HG03558 (cell line): Measurements from ENCODE around the gene CEP19.

Experiments used
- ATAC-seq: cut with Tn5 transposase; IDR thresholded peaks from one replicate; pipeline ENCODE4 v1.9.1; 2021; ENCODE audit warnings: moderate number of reproducible peaks; ENCODE audit not compliant: unreplicated experiment; ENCODE audit errors: extremely low read depth

CEP19 gene

DNA sequence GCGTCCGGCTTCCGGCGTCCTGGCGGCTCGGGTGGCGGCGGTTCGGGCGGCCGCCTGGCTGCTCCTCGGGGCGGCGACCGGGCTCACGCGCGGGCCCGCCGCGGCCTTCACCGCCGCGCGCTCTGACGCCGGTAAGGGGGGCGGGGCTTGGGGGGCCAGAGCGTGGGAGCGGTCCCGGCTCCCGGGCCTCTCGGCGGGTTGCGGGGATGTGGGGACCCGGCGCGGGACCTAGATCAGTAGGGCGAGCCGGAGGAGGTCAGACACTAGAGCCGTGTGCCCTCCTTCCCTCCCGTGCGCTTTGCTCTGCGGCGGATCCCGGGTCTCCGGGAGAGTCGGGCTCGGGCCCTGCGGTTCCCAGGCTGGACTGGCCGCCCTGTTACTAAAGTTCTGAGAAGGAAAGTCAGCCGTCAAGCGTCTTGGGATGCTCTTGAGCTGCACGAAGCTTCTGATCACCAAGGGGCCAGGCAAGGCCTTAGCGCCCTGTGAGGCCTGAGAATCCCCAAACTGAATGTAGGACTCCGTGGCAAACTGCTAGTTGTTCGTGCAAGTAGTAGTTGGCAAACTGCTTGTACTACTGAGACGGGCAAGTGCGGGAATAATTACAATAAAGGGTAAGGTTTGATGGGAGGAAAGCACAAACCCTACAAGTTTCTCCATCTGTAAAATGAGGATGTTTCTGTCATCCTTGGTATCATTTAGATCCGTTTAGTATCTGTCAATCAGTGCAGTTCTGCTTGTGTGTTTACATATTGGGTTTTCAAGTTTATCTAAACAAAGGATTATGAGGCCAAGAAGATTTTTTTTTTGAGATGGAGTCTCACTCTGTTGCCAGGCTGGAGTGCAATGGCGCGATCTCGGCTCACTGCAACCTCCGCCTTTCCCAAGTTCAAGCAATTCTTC is 714 bp upstream of the CEP19 start:
- no peak for ATAC-seq

- ATAC-seq: no peak
Measured at GRCh38 chr3:196708467-196708866, 3.6 kb downstream of the CEP19 start.

DNA sequence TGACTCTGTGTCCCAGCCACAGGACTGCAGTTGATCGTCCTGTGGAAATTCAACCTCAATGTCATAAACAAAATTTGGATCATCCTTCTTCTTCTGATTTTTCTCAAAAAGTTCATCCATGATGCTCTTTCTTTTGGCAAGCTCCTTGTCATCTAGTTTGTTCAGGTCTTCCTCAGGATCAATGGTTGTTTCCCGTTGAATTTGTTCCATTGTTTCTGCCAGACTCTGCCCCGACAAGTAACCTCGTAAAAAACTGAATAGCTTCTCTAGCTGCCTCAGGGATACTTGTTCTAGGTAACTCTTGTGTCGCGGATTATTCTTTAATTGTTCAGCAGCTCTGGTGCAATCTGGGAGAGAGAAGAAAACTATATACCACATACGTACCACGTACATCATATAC is 4.5 kb downstream of the CEP19 start:
- ATAC-seq: no peak

- ATAC-seq: no peak
Measured at GRCh38 chr3:196706731-196707130, 5.3 kb downstream of the CEP19 start.

- ATAC-seq: no peak
Measured at GRCh38 chr3:196706327-196706726, 5.7 kb downstream of the CEP19 start.

DNA sequence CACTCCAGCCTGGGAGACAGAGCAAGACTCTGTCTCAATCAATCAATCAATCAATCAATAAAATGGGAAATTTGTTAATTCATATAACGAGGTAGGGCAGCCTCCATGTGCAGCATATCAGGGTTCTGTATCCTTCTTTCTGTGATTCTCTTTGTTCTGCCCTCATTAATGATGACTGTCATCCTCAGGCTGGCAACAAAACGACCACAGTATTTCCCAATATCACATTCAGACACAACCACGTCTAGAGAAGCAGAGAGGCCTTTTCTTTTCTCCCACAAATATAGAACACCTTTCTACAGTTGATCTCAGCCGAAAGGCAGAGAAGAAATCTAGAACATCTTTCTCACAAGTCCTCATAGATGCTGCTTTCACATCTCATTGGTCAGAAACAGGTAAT is 11.2 kb downstream of the CEP19 start:
- no peak for ATAC-seq

GRCh38 chr3:196699749-196700148 is 12.3 kb downstream of the CEP19 start:
- no peak for ATAC-seq

- ATAC-seq: no peak
Measured at GRCh38 chr3:196697270-196697669, 14.8 kb downstream of the CEP19 start.

GRCh38 chr3:196695849-196696226 is 16.2 kb downstream of the CEP19 start:
- no peak for ATAC-seq

- ATAC-seq: no peak
Measured at GRCh38 chr3:196694941-196695848, 16.9 kb downstream of the CEP19 start.

- no peak for ATAC-seq
Measured at GRCh38 chr3:196694202-196694638, 17.8 kb downstream of the CEP19 start.

GRCh38 chr3:196691386-196691785 is 20.7 kb downstream of the CEP19 start:
- no peak for ATAC-seq

DNA sequence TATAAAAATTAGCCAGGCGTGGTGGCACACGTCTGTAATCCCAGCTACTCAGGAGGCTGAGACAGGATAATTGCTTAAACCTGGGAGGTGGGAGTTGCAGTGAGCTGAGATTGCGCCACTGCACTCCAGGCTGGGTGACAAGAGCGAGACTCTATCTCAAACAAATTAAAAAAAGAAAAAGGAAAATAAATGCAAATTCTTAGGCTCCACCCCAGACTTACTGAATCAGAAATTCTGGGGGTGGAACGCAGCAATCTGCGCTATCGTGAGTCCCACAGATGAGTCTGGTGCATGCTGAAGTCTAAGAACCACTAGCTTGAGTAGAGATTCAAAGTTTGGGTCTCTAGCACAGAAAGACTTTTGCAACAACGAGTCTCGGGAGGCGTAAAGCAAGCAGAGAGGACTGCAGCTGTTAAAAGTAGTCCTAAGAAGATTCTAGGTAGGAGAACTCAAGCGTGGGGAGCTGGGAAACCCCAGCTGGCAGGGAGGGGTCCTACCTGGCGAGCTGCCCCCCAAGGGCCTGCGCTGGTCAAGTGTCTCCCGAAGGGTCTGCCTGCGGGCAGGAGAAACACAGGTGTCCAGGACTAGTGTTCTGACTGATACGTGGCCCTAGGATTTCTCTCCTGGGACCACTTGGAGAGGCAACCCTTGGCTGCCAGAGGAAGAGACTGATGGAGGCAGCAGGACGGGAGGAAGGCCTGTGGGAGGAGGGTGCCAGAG is 21.9 kb downstream of the CEP19 start:
- ATAC-seq: no peak

DNA sequence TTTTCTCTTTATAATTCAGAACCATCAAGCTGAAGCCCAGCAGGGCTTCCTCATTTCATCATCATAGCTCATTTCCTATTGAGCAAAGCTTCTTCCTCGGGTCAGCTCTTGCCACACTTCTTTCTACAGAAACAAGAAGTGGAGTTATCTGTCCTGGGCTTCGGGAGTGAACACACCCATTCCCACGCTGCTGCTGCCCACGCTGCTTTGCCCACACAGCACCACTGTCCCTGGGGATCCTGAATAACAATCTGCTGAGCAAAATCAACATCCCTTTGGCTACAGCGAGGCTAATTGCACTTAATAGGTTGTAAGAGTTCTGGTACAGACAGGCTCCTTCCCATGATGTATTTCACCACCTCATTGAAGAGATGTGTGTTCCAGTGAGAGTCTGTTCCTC is 23.7 kb downstream of the CEP19 start:
- ATAC-seq: no peak

DNA sequence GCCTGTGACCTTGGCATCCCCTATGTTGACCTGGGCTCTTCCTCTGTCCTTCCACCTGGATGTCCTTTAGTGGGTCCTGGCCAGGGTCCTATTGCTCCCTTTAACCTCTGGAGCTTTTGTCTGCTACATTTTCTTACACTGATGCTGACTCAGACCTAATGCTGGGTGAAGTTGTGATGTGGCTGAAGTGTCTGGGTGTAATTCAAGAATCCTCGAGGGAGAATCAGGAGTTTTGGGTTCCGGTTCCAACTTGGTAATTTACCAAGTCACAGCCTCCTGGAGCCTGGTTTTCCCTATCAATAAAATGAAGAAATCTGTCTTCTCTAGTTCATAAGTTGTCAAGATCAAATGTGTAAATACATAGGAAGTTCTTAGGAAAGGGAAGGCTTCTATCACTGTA is 25.6 kb downstream of the CEP19 start:
- ATAC-seq: no peak

DNA sequence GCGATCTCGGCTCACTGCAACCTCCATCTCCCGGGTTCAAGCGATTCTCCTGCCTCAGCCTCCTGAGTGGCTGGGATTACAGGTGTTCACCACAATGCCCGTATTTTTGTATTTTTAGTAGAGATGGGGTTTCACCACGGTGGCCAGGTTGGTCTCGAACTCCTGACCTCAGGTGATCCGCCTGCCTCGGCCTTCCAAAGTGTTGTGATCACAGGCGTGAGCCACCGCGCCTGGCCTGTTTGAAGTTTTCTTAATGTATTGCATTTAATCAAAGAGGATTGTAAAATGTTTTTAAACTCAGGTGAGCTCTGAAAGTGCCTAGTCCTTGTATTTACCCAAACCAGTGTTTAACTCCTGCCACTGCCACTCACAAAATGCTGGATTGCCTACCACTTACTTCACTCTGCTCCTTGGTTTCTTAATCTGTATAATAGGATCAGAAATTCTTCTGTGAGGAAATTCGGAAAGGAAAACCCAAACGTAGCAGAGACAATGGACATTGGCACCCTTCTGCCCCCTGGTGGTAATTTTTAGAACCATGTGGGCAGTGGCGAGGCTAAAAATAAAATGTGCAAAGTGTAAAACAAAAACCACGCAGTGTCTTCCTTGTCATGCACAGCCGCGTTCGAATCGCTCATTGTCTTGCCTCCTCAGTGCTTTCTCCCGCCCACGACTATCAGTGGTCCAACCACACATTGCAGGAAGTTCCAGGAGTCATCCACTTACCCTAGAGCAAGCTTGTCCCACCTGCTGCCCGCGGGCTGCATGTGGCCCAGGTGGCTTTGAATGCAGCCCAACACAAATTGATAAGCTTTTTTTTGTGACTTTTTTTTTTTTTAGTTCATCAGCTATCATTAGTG is 27.3 kb downstream of the CEP19 start:
- peak; percentile 82 for ATAC-seq

DNA sequence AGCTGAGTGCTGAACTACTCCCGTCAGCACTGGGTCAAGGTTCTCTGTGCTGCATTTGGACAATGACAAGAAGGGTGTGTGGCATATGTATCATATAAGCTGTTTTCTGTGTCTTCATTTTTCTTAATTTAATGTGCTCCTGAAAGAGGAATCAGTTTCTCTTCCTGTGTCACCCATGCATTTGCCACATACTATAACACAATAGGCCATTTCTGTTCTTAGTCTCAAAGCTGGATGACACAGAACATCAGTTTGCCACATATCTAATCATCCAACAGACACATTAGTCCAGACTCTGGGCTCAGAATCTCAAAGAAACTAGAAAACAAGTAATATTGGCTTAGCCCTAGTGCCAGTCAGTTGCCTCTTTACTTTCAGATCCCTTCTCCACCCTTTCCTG is 34.1 kb downstream of the CEP19 start:
- no peak for ATAC-seq

- ATAC-seq: no peak
Measured at GRCh38 chr3:196677353-196677752, 34.7 kb downstream of the CEP19 start.

DNA sequence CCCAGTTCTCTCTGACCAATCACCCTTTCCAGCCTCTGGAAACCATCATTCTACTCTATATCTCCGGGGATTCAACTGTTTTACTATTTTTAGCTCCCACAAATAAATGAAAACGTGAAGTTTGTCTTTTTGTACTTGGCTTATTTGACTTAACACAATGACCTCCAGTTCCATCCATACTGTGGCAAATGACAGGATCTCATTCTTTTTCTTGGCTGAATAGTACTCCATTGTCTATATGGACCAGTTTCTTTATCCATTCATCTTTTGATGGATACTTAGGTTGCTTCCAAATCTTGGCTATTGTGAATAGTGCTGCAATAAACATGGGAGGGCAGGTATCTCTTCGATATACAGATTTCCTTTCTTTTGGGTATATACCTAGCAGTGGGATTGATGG is 38.4 kb downstream of the CEP19 start:
- no peak for ATAC-seq

DNA sequence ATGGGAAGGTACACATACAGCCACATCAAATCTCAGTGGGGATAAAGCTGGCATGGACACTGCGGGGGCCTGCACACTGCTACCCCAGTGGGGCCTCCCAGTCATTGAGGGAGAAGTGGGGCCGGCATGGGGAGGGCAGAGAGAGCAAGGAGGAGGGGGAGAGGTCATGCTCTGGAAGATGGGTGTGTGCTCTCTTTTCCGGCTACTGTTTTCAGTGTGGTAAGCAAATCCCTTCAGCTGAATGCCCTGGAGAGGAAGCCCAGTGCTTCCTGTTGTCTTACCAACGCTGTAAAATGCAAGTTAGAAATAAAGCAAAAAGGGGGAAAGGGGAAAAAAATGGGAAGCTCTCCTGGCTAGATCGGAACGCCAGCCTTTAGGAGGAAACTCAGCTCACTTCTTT is 41.7 kb downstream of the CEP19 start:
- no peak for ATAC-seq
